Measurements from ENCODE around the gene PTPRD. TPM values are rescaled to one million over a fixed set of nuclear protein-coding genes. Genes with fewer than 3 reads are reported as not detected.

PTPRD gene
- total and polyA plus RNA-seq, 9 of the 15 experiments (the other 6 are each of a cell fraction or from before 2014, with no cell fraction given): 0.11 TPM; not detected in 8

DNA sequence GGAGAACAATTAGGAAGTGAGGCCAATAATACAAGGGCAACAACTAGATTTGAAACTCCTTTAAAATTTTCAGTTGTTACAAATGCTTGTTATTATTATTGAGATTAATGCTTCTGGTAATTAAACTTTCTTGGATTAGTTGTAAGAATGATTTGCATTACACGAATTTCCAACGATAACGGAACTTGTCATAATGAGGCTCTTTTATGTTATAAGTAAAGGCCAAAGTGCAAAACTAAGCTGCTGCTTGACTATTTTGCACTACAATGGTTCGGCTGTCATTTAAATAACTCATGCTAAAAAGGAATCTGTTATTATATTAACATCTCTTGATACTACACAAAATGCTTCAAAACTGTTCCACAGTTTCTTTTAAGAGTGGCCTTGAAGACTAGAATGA is 1007.1 kb downstream of the PTPRD start:
- ChIA-PET CTCF (ENCODE audit: low intra/inter-chr PET ratio) (no interaction called here), POLR2A (no interaction called here)
- no peak overlapping the region for H3K27ac ChIP-seq (ENCODE audit: extremely low read depth, low read depth, low read length)
- TF ChIP-seq ZNF583 (CRISPR knock-in tag; IDR thresholded peaks at IDR 0.05): no peak
- no peak for TF ChIP-seq GATA2 (CRISPR knock-in tag; IDR thresholded peaks at IDR 0.05)
- TF ChIP-seq EHMT2 (IDR thresholded peaks at IDR 0.05): no peak
- TF ChIP-seq ZBTB1 (CRISPR knock-in tag; IDR thresholded peaks at IDR 0.05; ENCODE audit: borderline replicate concordance, low read depth): no peak
- no peak for TF ChIP-seq BRD9 (IDR thresholded peaks at IDR 0.05; ENCODE audit: low read depth, partially characterized antibody)
- TF ChIP-seq NFRKB (IDR thresholded peaks at IDR 0.05; ENCODE audit: low read depth): no peak
- TF ChIP-seq, protein P1, sequence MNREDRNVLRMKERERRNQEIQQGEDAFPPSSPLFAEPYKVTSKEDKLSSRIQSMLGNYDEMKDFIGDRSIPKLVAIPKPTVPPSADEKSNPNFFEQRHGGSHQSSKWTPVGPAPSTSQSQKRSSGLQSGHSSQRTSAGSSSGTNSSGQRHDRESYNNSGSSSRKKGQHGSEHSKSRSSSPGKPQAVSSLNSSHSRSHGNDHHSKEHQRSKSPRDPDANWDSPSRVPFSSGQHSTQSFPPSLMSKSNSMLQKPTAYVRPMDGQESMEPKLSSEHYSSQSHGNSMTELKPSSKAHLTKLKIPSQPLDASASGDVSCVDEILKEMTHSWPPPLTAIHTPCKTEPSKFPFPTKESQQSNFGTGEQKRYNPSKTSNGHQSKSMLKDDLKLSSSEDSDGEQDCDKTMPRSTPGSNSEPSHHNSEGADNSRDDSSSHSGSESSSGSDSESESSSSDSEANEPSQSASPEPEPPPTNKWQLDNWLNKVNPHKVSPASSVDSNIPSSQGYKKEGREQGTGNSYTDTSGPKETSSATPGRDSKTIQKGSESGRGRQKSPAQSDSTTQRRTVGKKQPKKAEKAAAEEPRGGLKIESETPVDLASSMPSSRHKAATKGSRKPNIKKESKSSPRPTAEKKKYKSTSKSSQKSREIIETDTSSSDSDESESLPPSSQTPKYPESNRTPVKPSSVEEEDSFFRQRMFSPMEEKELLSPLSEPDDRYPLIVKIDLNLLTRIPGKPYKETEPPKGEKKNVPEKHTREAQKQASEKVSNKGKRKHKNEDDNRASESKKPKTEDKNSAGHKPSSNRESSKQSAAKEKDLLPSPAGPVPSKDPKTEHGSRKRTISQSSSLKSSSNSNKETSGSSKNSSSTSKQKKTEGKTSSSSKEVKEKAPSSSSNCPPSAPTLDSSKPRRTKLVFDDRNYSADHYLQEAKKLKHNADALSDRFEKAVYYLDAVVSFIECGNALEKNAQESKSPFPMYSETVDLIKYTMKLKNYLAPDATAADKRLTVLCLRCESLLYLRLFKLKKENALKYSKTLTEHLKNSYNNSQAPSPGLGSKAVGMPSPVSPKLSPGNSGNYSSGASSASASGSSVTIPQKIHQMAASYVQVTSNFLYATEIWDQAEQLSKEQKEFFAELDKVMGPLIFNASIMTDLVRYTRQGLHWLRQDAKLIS (CRISPR knock-in tag; IDR thresholded peaks at IDR 0.05): no peak
- no peak for TF ChIP-seq ZNF121 (CRISPR knock-in tag; conservative IDR thresholded peaks at IDR 0.05)
- TF ChIP-seq, protein P2, sequence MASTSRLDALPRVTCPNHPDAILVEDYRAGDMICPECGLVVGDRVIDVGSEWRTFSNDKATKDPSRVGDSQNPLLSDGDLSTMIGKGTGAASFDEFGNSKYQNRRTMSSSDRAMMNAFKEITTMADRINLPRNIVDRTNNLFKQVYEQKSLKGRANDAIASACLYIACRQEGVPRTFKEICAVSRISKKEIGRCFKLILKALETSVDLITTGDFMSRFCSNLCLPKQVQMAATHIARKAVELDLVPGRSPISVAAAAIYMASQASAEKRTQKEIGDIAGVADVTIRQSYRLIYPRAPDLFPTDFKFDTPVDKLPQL (IDR thresholded peaks at IDR 0.05; ENCODE audit: extremely low read depth, insufficient read length): no peak
- TF ChIP-seq, protein P3, sequence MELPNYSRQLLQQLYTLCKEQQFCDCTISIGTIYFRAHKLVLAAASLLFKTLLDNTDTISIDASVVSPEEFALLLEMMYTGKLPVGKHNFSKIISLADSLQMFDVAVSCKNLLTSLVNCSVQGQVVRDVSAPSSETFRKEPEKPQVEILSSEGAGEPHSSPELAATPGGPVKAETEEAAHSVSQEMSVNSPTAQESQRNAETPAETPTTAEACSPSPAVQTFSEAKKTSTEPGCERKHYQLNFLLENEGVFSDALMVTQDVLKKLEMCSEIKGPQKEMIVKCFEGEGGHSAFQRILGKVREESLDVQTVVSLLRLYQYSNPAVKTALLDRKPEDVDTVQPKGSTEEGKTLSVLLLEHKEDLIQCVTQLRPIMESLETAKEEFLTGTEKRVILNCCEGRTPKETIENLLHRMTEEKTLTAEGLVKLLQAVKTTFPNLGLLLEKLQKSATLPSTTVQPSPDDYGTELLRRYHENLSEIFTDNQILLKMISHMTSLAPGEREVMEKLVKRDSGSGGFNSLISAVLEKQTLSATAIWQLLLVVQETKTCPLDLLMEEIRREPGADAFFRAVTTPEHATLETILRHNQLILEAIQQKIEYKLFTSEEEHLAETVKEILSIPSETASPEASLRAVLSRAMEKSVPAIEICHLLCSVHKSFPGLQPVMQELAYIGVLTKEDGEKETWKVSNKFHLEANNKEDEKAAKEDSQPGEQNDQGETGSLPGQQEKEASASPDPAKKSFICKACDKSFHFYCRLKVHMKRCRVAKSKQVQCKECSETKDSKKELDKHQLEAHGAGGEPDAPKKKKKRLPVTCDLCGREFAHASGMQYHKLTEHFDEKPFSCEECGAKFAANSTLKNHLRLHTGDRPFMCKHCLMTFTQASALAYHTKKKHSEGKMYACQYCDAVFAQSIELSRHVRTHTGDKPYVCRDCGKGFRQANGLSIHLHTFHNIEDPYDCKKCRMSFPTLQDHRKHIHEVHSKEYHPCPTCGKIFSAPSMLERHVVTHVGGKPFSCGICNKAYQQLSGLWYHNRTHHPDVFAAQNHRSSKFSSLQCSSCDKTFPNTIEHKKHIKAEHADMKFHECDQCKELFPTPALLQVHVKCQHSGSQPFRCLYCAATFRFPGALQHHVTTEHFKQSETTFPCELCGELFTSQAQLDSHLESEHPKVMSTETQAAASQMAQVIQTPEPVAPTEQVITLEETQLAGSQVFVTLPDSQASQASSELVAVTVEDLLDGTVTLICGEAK (IDR thresholded peaks at IDR 0.05): no peak
- TF ChIP-seq, protein P3 (CRISPR knock-in tag; IDR thresholded peaks at IDR 0.05): no peak

More for the DNA sequence above, 1007.1 kb downstream of the PTPRD start:
- H4K20me1 ChIP-seq (replicated peaks; ENCODE audit: control insufficient read depth, insufficient read depth, low read length): no peaks in the 10 kb centered on the region
- no peak overlapping the region for H3K4me3 ChIP-seq
- no TSS peak for BruUV-seq (replicated peaks)
- ATAC-seq: no peak
- DNase-seq (ENCODE audit: extremely low read depth in 1 of 4, low spot score in 3 of 4): no peak
- H3K9ac ChIP-seq (ENCODE audit: insufficient read depth in 1 of 2, low read depth in 2 of 2, low read length in 2 of 2): no peak overlapping the region
- H3K4me1 ChIP-seq (replicated peaks in 1 of 2; ENCODE audit: control insufficient read depth in 2 of 2, insufficient read depth in 2 of 2, low read length in 2 of 2): no peaks in the 10 kb centered on the region
- in situ Hi-C loops (cut with MboI): no loop called here
- H3K9me1 ChIP-seq (ENCODE audit: control insufficient read depth, insufficient read depth, low read length): no peaks in the 10 kb centered on the region
- no peaks in the 10 kb centered on the region for H3K27me3 ChIP-seq (ENCODE audit: control insufficient read depth in 2 of 2, insufficient read depth in 2 of 2, low read length in 2 of 2)
- H3K9me3 ChIP-seq (replicated peaks; ENCODE audit: control insufficient read depth, insufficient read depth, low read depth, low read length): no peaks in the 10 kb centered on the region
- H2AFZ ChIP-seq (ENCODE audit: low read depth, low read length): no peak overlapping the region
- H3K36me3 ChIP-seq (ENCODE audit: control insufficient read depth, insufficient read depth, low read length): no peaks in the 10 kb centered on the region
- H3K4me2 ChIP-seq (ENCODE audit: insufficient read depth, low read length): no peak overlapping the region
- 0% methylated on average over 4 of the region's 4 CpGs for WGBS (ENCODE audit: insufficient coverage, low coverage, missing lambda C conversion rate)
- no peaks in the 10 kb centered on the region for H3K79me2 ChIP-seq (ENCODE audit: control insufficient read depth, insufficient read depth, low read length)
- intact Hi-C loops (cut with micrococcal nuclease): no loop called here
- no peak for FAIRE-seq
